B cell (primary cell): ENCODE data around the gene CHMP5. TPM values are rescaled to one million over a fixed set of nuclear protein-coding genes. Genes with fewer than 3 reads are reported as not detected.

ENCODE experiments used
- ATAC-seq: fragments of 200-7000 bp; cut with Tn5 transposase; one replicate; pipeline ENCODE4 v1.10.0; 2021; ENCODE audit warnings: low read depth, mild to moderate bottlenecking, moderate number of reproducible peaks, moderate library complexity
- CTCF ChIA-PET: fragments of 350-600 bp; sonication (Branson Sonifier 250); formaldehyde crosslinking; loops from one replicate; lab custom pipeline; 2021; ENCODE audit warnings: antibody characterized with exemption, inconsistent platforms; lab: Charles Lee
- POLR2A ChIA-PET: fragments of 350-600 bp; sonication (Branson Sonifier 250); formaldehyde crosslinking; loops from one replicate; lab custom pipeline; 2021; ENCODE audit warnings: antibody characterized with exemption; lab: Charles Lee
- DNase-seq: peaks from one replicate; pipeline ENCODE4 v3.0.0; 2013
- H2AFZ ChIP-seq: 2 replicates; pipeline ENCODE4 v1.6.1; 2012; ENCODE audit warnings: mild to moderate bottlenecking, low read depth, low read length; ENCODE audit not compliant: insufficient read depth, poor library complexity, severe bottlenecking
- H3K27ac ChIP-seq, 2 donors: 1 replicate in 1 of 2; 2 replicates in 1 of 2; pipeline ENCODE4 v1.5.1; 2012 to 2013; ENCODE audit warnings: low read length in 2 of 2, mild to moderate bottlenecking in 2 of 2, moderate library complexity in 1 of 2
- H3K27me3 ChIP-seq, 4 experiments: fragments of 200-600 bp in 1 of 4; sonication (generic) in 1 of 4; replicated peaks in 1 of 4; 1 replicate in 2 of 4; 2 replicates in 2 of 4; pipeline versions ENCODE4 v1.6.1 to v1.7.0; 2013 to 2016; ENCODE audit warnings: low read length in 3 of 4, mild to moderate bottlenecking in 2 of 4, mixed read lengths in 1 of 4, moderate library complexity in 1 of 4; ENCODE audit not compliant: insufficient read depth in 4 of 4, control insufficient read depth in 3 of 4; ENCODE audit errors: control extremely low read depth in 1 of 4
- H3K36me3 ChIP-seq, 2 experiments: replicated peaks in 1 of 2; 1 replicate in 1 of 2; 2 replicates in 1 of 2; pipeline versions ENCODE4 v1.6.1 to v1.7.1; 2013; ENCODE audit warnings: low read length in 1 of 2; ENCODE audit not compliant: insufficient read depth in 2 of 2, control insufficient read depth in 1 of 2; ENCODE audit errors: control extremely low read depth in 1 of 2, extremely low read depth in 1 of 2
- H3K4me1 ChIP-seq, 2 donors: fragments of 200-600 bp in 1 of 2; sonication (generic) in 1 of 2; 1 replicate in 1 of 2; 2 replicates in 1 of 2; pipeline versions ENCODE4 v1.5.1 to v1.6.1; 2013 to 2017; ENCODE audit warnings: low read length in 2 of 2; ENCODE audit not compliant: control insufficient read depth in 2 of 2, insufficient read depth in 2 of 2
- H3K4me2 ChIP-seq: replicated peaks from 2 replicates; pipeline ENCODE3; 2012; ENCODE audit warnings: mild to moderate bottlenecking, low read depth, low read length; ENCODE audit not compliant: poor library complexity, severe bottlenecking
- H3K4me3 ChIP-seq, 5 experiments: fragments of 200-600 bp in 1 of 5; sonication (generic) in 1 of 5; 1 replicate in 3 of 5; 2 replicates in 2 of 5; pipeline versions ENCODE4 v1.5.1 to v1.7.0; 2011 to 2016; ENCODE audit warnings: low read length in 4 of 5, mild to moderate bottlenecking in 4 of 5, low read depth in 2 of 5, control low read depth in 1 of 5, moderate library complexity in 1 of 5; ENCODE audit not compliant: insufficient read depth in 1 of 5; ENCODE audit errors: control extremely low read depth in 1 of 5, extremely low read depth in 1 of 5
- H3K79me2 ChIP-seq: fragments of 200-600 bp; sonication (generic); one replicate; pipeline ENCODE4 v1.6.0; 2016; ENCODE audit warnings: low read length; ENCODE audit not compliant: control insufficient read depth, insufficient read depth
- H3K9ac ChIP-seq: fragments of 200-600 bp; sonication (generic); 2 replicates; pipeline ENCODE4 v1.6.1; 2017; ENCODE audit warnings: mild to moderate bottlenecking, low read length, moderate library complexity
- H3K9me3 ChIP-seq, 3 donors: one replicate each; pipeline versions ENCODE4 v1.6.1 to v1.7.1; 2013; ENCODE audit warnings: low read length in 2 of 3; ENCODE audit not compliant: control insufficient read depth in 2 of 3, insufficient read depth in 1 of 3; ENCODE audit errors: control extremely low read depth in 1 of 3
- H4K20me1 ChIP-seq: 2 replicates; pipeline ENCODE4 v1.6.0; 2012; ENCODE audit warnings: mild to moderate bottlenecking, low read length; ENCODE audit not compliant: insufficient read depth, control insufficient read depth, poor library complexity, severe bottlenecking
- H3K27ac Mint-ChIP-seq: one replicate; pipeline ENCODE4 v1.8.0; 2021; ENCODE audit warnings: mixed read lengths
- H3K27me3 Mint-ChIP-seq: one replicate; pipeline ENCODE4 v1.8.0; 2021; ENCODE audit warnings: mixed read lengths
- H3K4me1 Mint-ChIP-seq: one replicate; pipeline ENCODE4 v1.8.0; 2021; ENCODE audit warnings: mixed read lengths
- H3K4me3 Mint-ChIP-seq: one replicate; pipeline ENCODE4 v1.8.0; 2021; ENCODE audit warnings: mixed read lengths
- H3K9me3 Mint-ChIP-seq: one replicate; pipeline ENCODE4 v1.8.0; 2022; ENCODE audit warnings: mixed read lengths; ENCODE audit not compliant: insufficient read depth
- EZH2 ChIP-seq: IDR thresholded peaks from 2 replicates; pipeline ENCODE4 v1.6.1; 2012; ENCODE audit warnings: borderline replicate concordance, low read depth, mild to moderate bottlenecking, moderate library complexity, low read length; ENCODE audit not compliant: insufficient read depth, poor library complexity, severe bottlenecking
- WGBS: methylation state at CpG from one replicate; pipeline ENCODE4 v1.1.5; 2013; ENCODE audit warnings: missing lambda C conversion rate; ENCODE audit not compliant: insufficient coverage; 5-methylcytosine and 5-hydroxymethylcytosine counted together
- intact Hi-C: fragments of 100-400 bp; cut with micrococcal nuclease; formaldehyde crosslinking; loops from one replicate; pipeline ENCODE4 v1.10.0; 2022
- polyA plus RNA-seq: library from polyadenylated mRNA; depleted of rRNA; stranded (reverse); fragments of >200 nt; gene quantifications from 2 replicates; pipeline ENCODE4 v1.2.3, GENCODE V29; 2012
- total RNA-seq, 2 donors: library from RNA; stranded (reverse); fragments of 120-200 nt in 1 of 2; gene quantifications; 1 replicate in 1 of 2; 2 replicates in 1 of 2; pipeline versions ENCODE4 v1.2.3 to v1.2.4, GENCODE V29; 2013 to 2022
- TF ChIP-seq, protein P1 (sequence below): fragments of 200-600 bp; IDR thresholded peaks from one replicate; pipeline ENCODE4 v1.8.0; 2022; ENCODE audit warnings: antibody characterized with exemption, mild to moderate bottlenecking

CHMP5 gene
- total and polyA plus RNA-seq, 2 donors (not counting 1 experiment from before 2014, with no cell fraction given) = 15.3 to 28.2 TPM

DNA sequence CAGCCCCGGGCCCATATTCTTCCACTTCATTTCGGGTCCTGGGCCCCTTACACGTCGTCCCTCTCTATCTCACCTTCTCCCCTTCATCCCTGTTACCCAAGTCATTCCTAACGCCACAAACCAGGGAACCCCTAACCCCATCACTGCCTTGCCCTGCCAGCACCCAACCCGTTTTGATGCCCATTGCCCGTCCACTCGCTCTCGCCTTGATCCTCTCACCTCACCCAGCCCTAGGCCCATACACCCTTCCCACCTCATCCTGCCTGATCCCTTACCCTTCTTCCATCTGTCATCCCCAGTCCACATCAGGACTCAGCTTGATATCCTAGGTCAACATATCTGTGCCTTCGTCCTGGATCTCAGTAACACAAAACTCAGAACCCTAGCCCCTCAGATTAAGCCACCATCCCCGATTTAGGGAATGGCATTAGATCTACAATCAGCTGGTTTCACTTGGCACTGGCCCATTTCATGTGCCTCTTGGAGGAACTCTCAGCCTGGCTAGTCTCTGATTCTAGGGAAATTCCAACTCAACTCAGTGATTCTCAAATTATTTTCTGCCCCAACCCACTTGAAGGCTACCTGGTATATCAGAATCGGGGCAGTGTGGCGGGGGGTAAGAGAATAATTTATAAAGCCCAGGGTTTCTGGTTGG lies 489 bp downstream of the CHMP5 start:
- Mint-ChIP-seq H3K4me1 (peaks cover 39% of the 10 kb centered on the region), H3K27me3 (no peaks in the 10 kb centered on the region)

More for the DNA sequence above, 489 bp downstream of the CHMP5 start:
- no peaks in the 10 kb centered on the region for H3K9me3 ChIP-seq
- H3K27me3 ChIP-seq = no peaks in the 10 kb centered on the region
- peaks cover 19% of the 10 kb centered on the region for H4K20me1 ChIP-seq
- peaks cover under 1 to 43% of the 10 kb centered on the region in 2 experiments for H3K36me3 ChIP-seq
- Mint-ChIP-seq H3K27ac (peak overlapping the region; percentile 98), H3K9me3 (no peaks in the 10 kb centered on the region), H3K4me3 (peak overlapping the region; percentile 88)
- WGBS = 20% methylated on average over 11 of the region's 13 CpGs
- peak overlapping the region; percentile 30 to 99 (median 97) for H3K4me3 ChIP-seq
- TF ChIP-seq EZH2 = no peak
- TF ChIP-seq, protein P1, sequence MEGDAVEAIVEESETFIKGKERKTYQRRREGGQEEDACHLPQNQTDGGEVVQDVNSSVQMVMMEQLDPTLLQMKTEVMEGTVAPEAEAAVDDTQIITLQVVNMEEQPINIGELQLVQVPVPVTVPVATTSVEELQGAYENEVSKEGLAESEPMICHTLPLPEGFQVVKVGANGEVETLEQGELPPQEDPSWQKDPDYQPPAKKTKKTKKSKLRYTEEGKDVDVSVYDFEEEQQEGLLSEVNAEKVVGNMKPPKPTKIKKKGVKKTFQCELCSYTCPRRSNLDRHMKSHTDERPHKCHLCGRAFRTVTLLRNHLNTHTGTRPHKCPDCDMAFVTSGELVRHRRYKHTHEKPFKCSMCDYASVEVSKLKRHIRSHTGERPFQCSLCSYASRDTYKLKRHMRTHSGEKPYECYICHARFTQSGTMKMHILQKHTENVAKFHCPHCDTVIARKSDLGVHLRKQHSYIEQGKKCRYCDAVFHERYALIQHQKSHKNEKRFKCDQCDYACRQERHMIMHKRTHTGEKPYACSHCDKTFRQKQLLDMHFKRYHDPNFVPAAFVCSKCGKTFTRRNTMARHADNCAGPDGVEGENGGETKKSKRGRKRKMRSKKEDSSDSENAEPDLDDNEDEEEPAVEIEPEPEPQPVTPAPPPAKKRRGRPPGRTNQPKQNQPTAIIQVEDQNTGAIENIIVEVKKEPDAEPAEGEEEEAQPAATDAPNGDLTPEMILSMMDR = no peak
- intact Hi-C loops = loop anchor here (1.0 to 10.0 kb wide), 7 partner anchors 61 to 779 kb away; partner anchors contain the start of genes B4GALT1, DNAJA1, NOL6 and SMIM27
- H3K4me1 ChIP-seq = peaks cover 19 to 23% of the 10 kb centered on the region in 2 donors
- CTCF ChIA-PET = interaction anchor here (0.9 to 1.9 kb wide), 2 partner anchors 21 to 39 kb away, joined by 3 to 11 read pairs; no protein-coding TSS in a partner anchor
- POLR2A ChIA-PET = interaction anchor here (1.2 to 2.0 kb wide), 3 partner anchors 8 to 32 kb away, joined by 3 to 10 read pairs (median 4); partner anchors contain the start of gene NFX1
- peak overlapping the region; percentile 86 for H2AFZ ChIP-seq
- H3K79me2 ChIP-seq = peaks cover 34% of the 10 kb centered on the region
- peak overlapping the region; percentile 92 to 96 for H3K27ac ChIP-seq
- ATAC-seq = no peak
- peak overlapping the region; percentile 89 for H3K4me2 ChIP-seq
- H3K9ac ChIP-seq = peak overlapping the region; percentile 85
- DNase-seq = no peak
